BJ (cell line): ENCODE results near the gene PFKP. TPM values are rescaled to one million over a fixed set of nuclear protein-coding genes. Genes with fewer than 3 reads are reported as not detected.

Experiments used
- CTCF ChIA-PET: fragments of 350-600 bp; formaldehyde crosslinking; extraction: SDS; loops from one replicate; lab custom pipeline; 2021; ENCODE audit warnings: antibody characterized with exemption, inconsistent platforms; lab: Yijun Ruan, JAX
- POLR2A ChIA-PET: fragments of 300-600 bp; sonication (Branson Sonifier 250); formaldehyde crosslinking; extraction: SDS; loops from one replicate; lab custom pipeline; 2021; ENCODE audit warnings: antibody characterized with exemption; lab: Charles Lee
- DNase-seq: peaks from one replicate; pipeline ENCODE4 v3.0.0-alpha.2; 2011; ENCODE audit warnings: low read depth
- H3K27me3 ChIP-seq: 2 replicates; pipeline ENCODE4 v1.6.0; 2011; ENCODE audit warnings: low read length; ENCODE audit not compliant: control insufficient read depth, insufficient read depth
- H3K36me3 ChIP-seq: 2 replicates; pipeline ENCODE4 v1.5.1; 2011; ENCODE audit warnings: low read length; ENCODE audit not compliant: control insufficient read depth, insufficient read depth
- H3K4me3 ChIP-seq: 2 replicates; pipeline ENCODE4 v1.5.1; 2011; ENCODE audit warnings: low read depth, mild to moderate bottlenecking, control low read depth, low read length
- CTCF ChIP-seq: IDR thresholded peaks from 2 replicates; pipeline ENCODE4 v1.5.1; 2011; ENCODE audit warnings: low read depth, mild to moderate bottlenecking, control low read depth, inconsistent platforms, low read length, moderate library complexity; ENCODE audit not compliant: insufficient read depth
- polyA plus RNA-seq: library from polyadenylated mRNA; depleted of rRNA; stranded (reverse); fragments of >200 nt; gene quantifications from 2 replicates; pipeline ENCODE4 v1.2.3, GENCODE V29; 2011

PFKP gene
- polyA plus RNA-seq, 1 experiment = 138 TPM

- Histone ChIP-seq H3K4me3 (no peak overlapping the region), H3K36me3 (peaks cover 35% of the 10 kb centered on the region), H3K27me3 (no peaks in the 10 kb centered on the region)
- no peak for TF ChIP-seq CTCF
- ChIA-PET POLR2A (no interaction called here), CTCF (interaction anchor here (0.9 to 1.1 kb wide), 2 partner anchors 13 to 15 kb away, joined by 3 read pairs; no protein-coding TSS in a partner anchor)
- no peak for DNase-seq
These were observed 49.3 kb downstream of the PFKP start for GRCh38 chr10:3116508-3117100.

GRCh38 chr10:3117486-3117885 is 50.1 kb downstream of the PFKP start:
- H3K36me3 ChIP-seq = peaks cover 37% of the 10 kb centered on the region
- no peak for TF ChIP-seq CTCF
- H3K27me3 ChIP-seq = no peaks in the 10 kb centered on the region
- ChIA-PET POLR2A (no interaction called here), CTCF (interaction anchor here (0.9 kb wide), 1 partner anchor 12 kb away, joined by 3 read pairs; no protein-coding TSS in a partner anchor)
- H3K4me3 ChIP-seq = no peak overlapping the region
- DNase-seq = no peak

- no peaks in the 10 kb centered on the region for H3K27me3 ChIP-seq
- ChIA-PET CTCF (interaction anchor here (1.2 to 1.5 kb wide), 2 partner anchors 15 to 38 kb away, joined by 3 to 7 read pairs; no protein-coding TSS in a partner anchor), POLR2A (no interaction called here)
- peaks cover 37% of the 10 kb centered on the region for H3K36me3 ChIP-seq
- H3K4me3 ChIP-seq = no peak overlapping the region
- no peak for DNase-seq
- TF ChIP-seq CTCF = no peak
These were observed 51.3 kb downstream of the PFKP start for GRCh38 chr10:3118641-3119091.

GRCh38 chr10:3119796-3120459 is 52.6 kb downstream of the PFKP start:
- no peaks in the 10 kb centered on the region for H3K27me3 ChIP-seq
- H3K36me3 ChIP-seq = peaks cover 36% of the 10 kb centered on the region
- DNase-seq = no peak
- no peak overlapping the region for H3K4me3 ChIP-seq
- peak; percentile 66 for TF ChIP-seq CTCF
- ChIA-PET CTCF (interaction anchor here (1.2 to 1.5 kb wide), 3 partner anchors 13 to 37 kb away, joined by 3 to 7 read pairs (median 5); no protein-coding TSS in a partner anchor), POLR2A (no interaction called here)

- CTCF ChIA-PET = interaction anchor here (1.3 kb wide), 1 partner anchor 10 kb away, joined by 3 read pairs; no protein-coding TSS in a partner anchor
- peaks cover 40% of the 10 kb centered on the region for H3K36me3 ChIP-seq
- no peak for DNase-seq
These were observed 54.7 kb downstream of the PFKP start for GRCh38 chr10:3122034-3122433.

More at GRCh38 chr10:3122034-3122433, 54.7 kb downstream of the PFKP start:
- Histone ChIP-seq H3K27me3 (no peaks in the 10 kb centered on the region), H3K4me3 (no peak overlapping the region)
- no peak for TF ChIP-seq CTCF
- POLR2A ChIA-PET = no interaction called here
